Measurements from ENCODE around the gene PDE5A. TPM values are rescaled to one million over a fixed set of nuclear protein-coding genes. Genes with fewer than 3 reads are reported as not detected.

PDE5A gene
- total RNA-seq, 1 donor from 2014 or later, result 58.0 TPM

GRCh38 chr4:119526786-119527550, 101.6 kb downstream of the PDE5A start:
- no peaks in the 10 kb centered on the region for H3K9me3 ChIP-seq
- intact Hi-C loops (cut with DNase I), result no loop called here
- DNase-seq (no peak), ATAC-seq (no peak)
- H3K4me3 ChIP-seq, result no peak overlapping the region
- H3K27ac ChIP-seq, result peak overlapping the region; percentile 18
- peaks cover 9% of the 10 kb centered on the region for H3K36me3 ChIP-seq
- peaks cover 6% of the 10 kb centered on the region for H3K4me1 ChIP-seq
- TF ChIP-seq CTCF (IDR thresholded peaks at IDR 0.05), result no peak
- H3K27me3 ChIP-seq, result no peaks in the 10 kb centered on the region

GRCh38 chr4:119525771-119526712, 102.6 kb downstream of the PDE5A start:
- Histone ChIP-seq H3K4me3 (no peak overlapping the region), H3K4me1 (peaks cover 6% of the 10 kb centered on the region), H3K27ac (peak overlapping the region; percentile 18), H3K27me3 (no peaks in the 10 kb centered on the region), H3K9me3 (no peaks in the 10 kb centered on the region), H3K36me3 (peaks cover 15% of the 10 kb centered on the region)
- no peak for DNase-seq
- ATAC-seq, result no peak
- intact Hi-C loops (cut with DNase I), result no loop called here
- no peak for TF ChIP-seq CTCF (IDR thresholded peaks at IDR 0.05)

- intact Hi-C loops (cut with DNase I), result no loop called here
- DNase-seq (no peak), ATAC-seq (no peak)
- H3K4me3 ChIP-seq, result no peak overlapping the region
- H3K9me3 ChIP-seq, result no peaks in the 10 kb centered on the region
- TF ChIP-seq CTCF (IDR thresholded peaks at IDR 0.05), result no peak
- H3K27ac ChIP-seq, result no peak overlapping the region
- H3K4me1 ChIP-seq, result peaks cover 6% of the 10 kb centered on the region
- H3K27me3 ChIP-seq, result no peaks in the 10 kb centered on the region
- peaks cover 21% of the 10 kb centered on the region for H3K36me3 ChIP-seq
These were observed 103.4 kb downstream of the PDE5A start for GRCh38 chr4:119525005-119525749.

- H3K9me3 ChIP-seq, result no peaks in the 10 kb centered on the region
- DNase-seq, result no peak
- peaks cover 30% of the 10 kb centered on the region for H3K36me3 ChIP-seq
- no peak for ATAC-seq
- intact Hi-C loops (cut with DNase I), result no loop called here
- H3K27me3 ChIP-seq, result no peaks in the 10 kb centered on the region
- no peak overlapping the region for H3K4me3 ChIP-seq
- H3K4me1 ChIP-seq, result peaks cover 12% of the 10 kb centered on the region
- H3K27ac ChIP-seq, result no peak overlapping the region
- no peak for TF ChIP-seq CTCF (IDR thresholded peaks at IDR 0.05)
These were observed 105.2 kb downstream of the PDE5A start for GRCh38 chr4:119523399-119523798.

GRCh38 chr4:119521268-119521667, 107.3 kb downstream of the PDE5A start:
- DNase-seq (no peak), ATAC-seq (no peak)
- Histone ChIP-seq H3K4me1 (peaks cover 7% of the 10 kb centered on the region), H3K4me3 (no peak overlapping the region), H3K36me3 (peaks cover 50% of the 10 kb centered on the region), H3K27me3 (no peaks in the 10 kb centered on the region), H3K9me3 (no peaks in the 10 kb centered on the region), H3K27ac (no peak overlapping the region)
- TF ChIP-seq CTCF (IDR thresholded peaks at IDR 0.05), result no peak
- intact Hi-C loops (cut with DNase I), result no loop called here
